Stimulated activated CD4-positive, alpha-beta T cell treated with anti-CD3 and anti-CD28 coated beads, Interleukin-1b, Interleukin-23, amount 100 ng/mL, for 4 hours (primary cell): ENCODE measurements around the gene PLEKHA8.

ENCODE experiments used
- DNase-seq, 2 donors: peaks; one replicate each; pipeline ENCODE4 v3.0.0-alpha.2; 2020; ENCODE audit warnings: low read depth in 2 of 2

Gene PLEKHA8

DNA sequence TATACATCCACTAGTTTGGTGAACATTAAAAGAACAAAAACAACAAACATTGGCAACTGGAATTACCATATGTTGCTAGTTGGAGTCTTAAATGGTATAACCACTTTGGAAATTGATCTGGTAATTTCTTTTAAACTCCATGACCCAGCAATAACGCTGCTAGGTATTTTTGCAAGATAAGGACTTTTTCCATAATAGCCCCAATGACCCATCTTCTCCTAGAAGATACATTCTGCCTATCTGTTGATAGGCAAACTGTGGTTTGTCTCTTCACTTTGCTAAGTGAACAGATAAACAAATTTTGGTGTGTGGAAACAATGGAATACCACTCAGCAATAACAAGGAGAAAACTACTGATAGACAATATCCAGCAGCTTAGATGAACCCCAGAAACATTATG lies 75.9 kb downstream of the PLEKHA8 start:
- no peak for DNase-seq

DNA sequence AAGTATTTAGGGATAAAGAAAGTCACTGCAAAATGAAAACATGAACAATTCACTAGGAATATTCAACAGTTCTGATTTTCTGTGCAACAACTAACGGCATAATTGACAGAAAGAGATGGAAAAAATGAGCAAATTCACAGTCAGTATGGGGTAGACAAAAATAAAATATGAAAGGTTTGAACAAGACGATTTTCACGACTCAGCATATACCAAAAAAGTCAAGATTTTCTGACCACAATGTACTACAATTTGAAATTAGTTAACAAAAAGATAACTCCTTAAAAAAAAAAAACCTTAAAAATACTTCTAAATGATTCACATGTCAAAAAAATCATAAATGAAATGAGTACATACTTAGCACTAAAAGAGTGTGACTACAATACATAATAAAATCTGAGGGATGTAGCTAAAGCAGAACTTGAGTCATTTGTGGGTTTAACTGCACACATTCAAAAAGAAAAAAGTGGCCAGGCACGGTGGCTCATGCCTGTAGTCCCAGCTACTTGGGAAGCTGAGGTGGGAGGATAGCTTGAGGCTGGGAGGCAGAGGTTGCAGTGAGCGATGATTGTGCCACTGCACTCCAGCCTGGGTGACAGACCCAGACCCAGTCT lies 84.0 kb downstream of the PLEKHA8 start:
- DNase-seq, result no peak

DNA sequence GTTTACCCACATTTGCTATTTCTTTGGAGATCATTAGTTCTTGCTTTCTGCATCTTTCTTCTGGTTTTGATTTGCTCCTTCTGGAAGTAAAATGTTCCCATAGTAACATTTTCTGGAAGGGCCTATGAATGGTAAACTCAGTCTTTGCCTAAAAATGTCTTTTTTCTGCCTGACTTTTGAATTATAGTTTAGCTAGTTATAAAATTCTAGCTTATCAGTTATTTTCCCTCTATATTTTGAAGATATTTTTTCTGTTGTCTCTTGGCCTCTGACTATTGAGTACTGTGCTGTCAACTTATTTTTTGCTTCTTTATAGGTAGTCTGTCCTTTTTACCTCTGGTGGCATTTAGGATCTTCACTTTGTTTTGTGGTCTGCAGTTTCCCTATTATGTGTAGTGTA lies 84.9 kb downstream of the PLEKHA8 start:
- DNase-seq, result no peak

DNA sequence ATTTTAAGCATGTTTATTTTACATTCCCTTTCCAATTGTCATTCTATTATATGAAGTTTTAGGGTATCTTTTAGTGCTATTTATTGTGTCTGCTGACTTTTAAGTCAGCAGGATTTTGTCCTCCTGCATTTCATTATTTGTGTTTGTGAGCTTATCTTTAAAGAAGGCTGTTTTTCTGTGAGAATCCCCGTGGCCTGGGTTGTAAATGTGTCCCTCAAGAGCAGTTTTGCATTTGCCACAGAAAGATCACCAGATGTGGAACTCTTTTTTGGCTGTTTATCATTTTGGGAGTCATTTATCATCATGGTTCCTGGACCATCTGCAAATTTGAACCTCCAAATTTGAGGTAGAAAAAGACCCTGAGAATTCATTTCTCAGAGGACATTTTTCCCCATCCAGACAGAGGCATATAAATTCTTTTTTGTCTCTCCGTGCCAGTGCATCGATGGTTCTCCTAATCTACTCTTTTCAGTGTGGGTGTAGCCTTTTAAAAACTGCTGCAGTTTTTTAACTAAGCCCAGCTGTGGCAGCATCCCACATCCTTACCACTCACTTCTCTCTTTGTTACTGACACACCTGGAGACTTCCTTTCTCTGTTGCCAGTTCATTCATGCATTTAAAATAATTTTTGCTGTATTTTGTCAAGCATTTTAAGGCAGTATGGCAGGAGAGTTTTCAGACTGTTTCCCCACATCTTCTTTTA lies 86.5 kb downstream of the PLEKHA8 start:
- DNase-seq, result no peak

DNA sequence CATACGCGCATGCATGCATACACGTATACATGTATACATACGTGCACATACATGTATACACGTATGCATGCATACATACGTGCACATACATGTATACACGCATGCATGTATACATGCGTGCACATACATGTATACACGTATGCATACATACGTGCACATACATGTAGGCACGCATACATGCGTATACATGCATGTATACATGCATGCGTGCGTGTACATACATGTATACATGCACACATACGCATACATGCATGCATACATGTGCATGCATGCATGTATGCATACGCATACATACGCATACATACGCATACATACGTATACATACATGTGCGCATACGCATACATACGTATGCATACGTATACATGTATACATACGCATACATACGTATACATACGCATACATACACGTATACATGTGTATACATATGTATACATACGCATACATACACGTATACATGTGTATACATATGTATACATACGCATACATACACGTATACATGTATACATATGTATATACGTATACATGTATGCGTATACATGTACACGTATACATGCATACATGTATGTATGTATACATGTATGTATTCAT lies 87.6 kb downstream of the PLEKHA8 start:
- no peak for DNase-seq

DNA sequence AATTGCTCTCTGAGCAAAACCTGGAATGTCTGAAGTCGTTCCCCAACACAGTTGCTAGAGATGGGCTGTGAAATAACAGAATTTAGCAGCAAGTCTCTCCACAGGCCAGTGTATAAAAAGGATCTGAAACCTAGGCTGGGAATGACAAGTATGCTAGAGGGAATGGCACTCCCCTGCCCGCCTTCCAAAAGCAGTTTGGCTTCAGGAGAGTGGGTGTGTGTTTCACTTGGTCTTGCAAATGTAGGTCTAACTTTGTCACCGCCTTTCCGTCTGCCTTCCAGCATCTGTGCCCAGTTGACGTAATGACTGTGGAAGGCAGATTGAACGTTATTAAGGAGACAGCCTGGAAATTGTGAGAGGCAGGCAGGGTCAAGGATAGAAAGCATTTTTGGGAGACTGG lies 88.6 kb downstream of the PLEKHA8 start:
- DNase-seq, result no peak

DNA sequence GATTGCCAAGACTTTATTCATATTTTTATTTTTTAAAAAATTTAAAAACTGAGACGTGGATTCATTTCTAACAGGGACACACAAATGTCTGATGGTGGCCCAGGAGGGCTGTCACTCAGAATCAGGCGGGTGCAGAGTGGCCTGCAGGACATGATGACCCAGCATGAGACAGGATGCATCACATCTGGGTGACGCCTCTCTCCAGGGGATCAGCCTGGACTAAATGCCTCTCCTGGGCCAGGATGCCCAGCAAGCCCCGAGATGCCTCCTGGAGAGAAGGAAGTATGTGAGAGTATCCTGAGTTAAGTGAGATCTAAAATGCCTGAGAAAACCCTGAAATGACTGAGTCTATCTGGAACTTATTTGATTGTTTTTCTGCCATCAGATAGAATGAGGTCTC lies 89.7 kb downstream of the PLEKHA8 start:
- no peak for DNase-seq

DNA sequence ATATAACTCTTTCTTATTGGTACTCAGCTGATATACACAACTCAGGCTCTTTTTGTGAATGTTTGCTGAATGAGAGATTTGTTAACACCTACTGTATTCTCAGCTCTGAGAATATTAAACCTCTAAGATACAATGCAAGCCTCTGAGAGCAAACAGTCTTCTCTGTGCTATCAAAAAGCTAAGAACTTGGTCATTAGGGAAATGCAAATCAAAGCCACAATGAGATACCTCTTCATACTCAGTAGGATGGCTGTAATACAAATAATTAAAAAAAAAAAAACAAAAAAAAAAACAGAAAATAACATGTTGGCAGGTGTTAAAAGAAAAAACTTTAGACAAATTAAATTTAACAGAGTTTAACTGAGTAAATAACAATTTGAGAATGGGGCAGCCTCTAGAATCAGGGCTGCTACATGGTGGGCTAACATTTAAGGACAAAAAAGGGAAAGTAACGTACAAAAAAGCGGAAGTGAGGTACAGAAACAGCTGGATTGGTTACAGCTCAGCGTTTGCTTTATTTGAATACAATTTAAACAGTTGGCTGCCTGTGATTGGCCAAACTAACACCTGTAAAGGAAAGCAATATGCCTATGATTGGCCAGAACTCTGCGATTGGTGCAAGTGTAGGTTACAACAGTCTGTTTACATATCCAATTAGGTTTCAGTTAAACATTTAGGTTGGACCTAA lies 91.8 kb downstream of the PLEKHA8 start:
- DNase-seq, result no peak

DNA sequence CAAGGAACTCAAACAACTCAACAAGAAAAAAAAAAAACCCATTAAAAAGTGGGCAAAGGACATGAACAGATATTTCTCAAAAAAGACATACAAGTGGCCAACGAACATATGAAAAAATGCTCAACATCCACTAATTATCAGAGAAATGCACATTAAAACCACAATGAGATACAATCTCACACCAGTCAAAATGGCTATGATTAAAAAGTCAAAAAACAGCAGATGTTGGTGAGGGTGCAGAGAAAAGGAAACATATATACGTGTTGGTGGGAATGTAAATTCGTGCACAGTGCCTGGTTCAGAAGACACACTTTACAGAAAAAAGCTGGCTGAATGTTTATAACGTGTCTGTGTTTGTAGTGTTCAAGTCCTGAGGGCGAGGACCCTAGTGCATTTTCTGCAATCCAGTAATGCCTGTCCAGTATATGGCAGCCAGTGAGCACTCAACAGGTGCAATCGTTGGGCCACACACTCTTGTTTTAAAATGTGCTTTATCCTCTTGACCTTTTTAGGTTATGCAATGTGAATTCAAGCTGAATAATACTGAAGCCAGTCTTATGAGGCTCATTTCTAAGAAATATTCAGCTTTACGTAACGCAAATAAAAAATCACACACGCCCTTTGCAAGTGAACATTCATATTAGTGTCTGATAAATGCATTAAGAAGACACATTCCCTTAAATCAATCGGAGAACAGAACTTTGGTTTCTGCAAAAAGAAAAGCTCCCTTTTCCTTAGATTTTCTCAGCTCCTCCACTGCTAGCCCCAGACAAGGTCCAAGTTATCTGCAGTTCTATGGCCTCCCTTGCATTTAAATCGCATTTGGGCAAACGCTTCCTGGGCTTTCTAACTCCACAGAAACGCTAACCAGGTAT lies 105.8 kb downstream of the PLEKHA8 start:
- DNase-seq, result no peak

DNA sequence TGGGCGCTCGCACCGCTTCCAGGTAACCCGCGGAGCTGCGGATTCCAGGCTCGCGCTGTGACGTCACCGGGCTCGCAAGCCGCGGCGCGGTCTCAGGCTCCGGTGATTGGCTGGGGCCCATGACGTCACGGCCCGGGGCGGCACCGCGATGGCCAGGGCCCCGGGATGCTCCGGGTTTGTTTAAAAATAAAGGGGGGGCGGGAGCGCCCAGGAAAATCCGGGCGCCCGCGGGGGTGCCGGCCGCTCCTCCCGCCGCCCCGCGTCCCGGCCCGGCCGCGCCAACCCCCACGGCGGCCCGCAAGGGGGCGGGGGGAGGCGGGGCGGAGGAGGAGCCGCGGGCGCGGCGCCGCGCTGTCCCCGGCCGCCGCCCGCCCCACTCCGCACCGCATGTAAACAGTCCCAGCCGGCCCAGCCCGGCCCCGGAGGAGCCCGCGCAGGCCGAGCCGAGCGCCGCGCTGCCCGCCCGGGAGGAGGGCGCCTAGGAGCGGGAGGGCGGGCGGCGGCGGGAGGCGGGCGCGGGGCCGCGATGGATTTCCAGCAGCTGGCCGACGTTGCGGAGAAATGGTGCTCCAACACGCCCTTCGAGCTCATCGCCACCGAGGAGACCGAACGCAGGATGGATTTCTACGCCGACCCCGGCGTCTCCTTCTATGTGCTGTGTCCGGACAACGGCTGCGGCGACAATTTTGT lies 106.5 kb downstream of the PLEKHA8 start, which contains the start of gene MTURN:
MTURN (plus strand) TSS at position 376 of the 690 bp plus-strand sequence; CDS start at position 527, 151 bp downstream.
- DNase-seq, result peak; percentile 79 to 81

DNA sequence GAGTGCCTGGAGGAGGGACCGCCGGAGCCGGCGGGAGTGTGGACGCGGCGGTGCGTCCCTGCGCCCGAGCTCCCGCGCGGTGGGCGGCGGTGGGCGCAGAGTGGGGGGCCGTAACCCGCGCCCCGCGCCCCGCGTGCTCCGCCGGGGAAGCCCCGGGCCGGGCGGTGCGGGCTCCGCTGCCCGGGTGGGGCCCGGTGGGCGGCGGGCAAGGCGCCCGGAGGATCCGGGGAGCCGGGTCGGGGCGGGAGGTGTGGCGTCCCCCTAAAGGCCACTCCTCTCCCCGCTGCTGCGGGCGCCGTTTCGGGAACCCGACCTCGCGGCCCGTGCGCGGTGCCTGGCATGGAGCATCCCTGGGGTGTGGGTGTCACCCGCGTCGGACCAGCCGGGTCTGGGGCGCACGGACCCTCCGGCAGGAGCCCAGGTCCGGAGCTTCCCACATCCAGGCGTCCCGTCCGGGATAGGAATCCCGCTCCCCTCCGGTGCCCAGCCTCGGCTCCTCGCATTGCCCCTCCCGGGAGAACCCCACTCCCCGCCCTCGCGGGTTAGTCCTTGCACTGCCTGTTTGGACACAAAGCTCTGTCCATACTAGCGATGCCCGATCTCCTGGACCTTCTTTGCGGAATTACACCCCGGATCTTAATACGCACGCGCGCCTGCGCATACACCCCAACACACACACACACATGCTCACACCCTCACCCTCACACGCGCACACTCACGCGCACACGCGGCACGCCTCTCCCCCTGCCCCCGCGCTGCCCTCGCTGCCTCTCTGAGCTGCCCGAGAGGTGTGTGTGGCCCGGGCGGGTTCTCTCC lies 107.3 kb downstream of the PLEKHA8 start:
- peak; percentile 42 to 60 for DNase-seq

DNA sequence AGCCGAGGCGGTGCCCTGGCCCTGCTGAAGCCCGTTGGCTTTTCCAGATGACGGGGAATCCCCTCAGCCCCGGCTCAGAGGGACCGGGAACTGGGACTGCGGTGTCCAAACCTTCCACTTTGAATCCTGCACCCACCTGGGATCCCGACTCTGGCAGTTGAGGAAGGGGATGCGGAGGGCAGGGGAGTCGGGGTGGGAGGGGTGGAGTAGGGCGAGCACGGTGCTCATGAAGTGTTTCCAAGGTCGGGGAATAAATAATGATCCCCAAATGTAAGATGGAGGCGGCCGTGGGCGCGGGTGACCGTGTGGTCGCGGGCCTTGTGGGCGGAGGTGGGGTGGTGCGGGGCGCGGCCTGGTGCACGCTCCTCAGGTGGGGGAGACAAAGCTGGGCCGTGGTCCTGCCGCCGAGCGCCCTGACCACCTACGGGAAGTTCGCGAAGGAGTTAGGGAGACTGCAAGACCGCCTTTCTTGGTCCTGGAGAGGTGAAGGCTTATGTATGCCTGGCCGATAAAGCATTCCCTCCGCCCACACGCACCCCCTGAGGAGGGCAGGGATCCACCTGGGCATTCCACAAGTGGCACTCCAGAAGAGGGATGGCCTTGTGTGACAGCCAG lies 108.0 kb downstream of the PLEKHA8 start:
- DNase-seq, result no peak

DNA sequence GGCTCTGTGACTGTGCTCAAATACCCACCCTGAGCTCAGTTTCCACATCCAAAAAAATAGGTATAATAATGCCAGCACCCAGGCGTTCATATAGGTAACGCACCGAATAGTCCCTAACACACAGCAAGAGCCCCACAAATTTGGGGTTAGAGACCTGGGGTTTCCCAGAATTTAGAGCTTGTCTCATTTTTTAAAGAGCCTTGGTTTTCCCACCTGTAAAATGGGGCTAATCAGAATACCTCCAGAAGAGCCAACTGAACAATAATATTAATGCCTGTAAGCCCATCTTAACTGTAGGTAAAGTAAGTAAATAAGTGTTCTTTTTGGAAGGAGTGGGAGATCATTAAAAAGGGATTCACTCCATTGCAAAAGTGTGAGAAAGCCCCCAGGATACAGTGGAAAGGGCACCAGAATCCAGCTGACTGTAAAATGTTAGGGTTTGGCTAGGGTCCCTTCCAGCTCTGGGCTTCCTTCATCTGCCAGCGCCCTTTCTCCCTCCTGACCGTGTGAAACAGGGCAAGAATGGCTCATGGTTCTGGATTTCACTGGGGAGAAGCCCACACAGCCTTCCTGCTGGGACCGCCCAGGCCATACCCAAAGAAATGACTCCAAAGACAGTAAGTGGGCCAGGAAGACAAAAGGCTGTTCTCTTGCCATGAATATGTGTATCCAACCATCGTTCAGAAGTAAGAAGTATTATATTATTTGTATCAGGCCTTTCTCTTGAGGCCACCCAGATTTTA lies 108.7 kb downstream of the PLEKHA8 start:
- no peak for DNase-seq

DNA sequence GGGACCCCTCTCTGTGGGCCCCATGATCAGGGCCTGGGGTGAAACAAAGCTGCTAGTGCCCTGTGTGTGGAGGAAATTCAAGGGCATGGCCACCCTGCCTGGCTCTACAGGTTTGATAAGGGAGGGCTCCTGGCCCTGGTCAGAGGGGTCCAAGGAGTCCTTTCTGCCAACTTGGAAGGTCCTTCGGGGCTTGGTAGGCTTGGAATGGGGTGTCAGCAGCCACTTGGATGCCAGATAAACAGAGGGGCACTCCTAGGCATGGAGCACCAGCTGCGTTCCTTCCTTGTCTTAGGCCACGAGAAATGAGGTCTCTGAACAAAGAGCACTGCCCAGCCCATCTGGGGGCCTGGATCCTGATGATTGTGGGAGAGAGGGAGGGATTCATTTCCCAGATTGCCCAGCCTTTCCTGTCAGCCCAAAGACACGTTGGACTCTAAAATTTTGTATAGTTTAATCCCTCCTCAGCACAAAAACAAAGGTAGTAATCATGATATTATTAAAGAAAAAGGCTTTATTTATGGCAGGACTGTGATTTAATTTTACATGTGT lies 111.7 kb downstream of the PLEKHA8 start:
- no peak for DNase-seq

DNA sequence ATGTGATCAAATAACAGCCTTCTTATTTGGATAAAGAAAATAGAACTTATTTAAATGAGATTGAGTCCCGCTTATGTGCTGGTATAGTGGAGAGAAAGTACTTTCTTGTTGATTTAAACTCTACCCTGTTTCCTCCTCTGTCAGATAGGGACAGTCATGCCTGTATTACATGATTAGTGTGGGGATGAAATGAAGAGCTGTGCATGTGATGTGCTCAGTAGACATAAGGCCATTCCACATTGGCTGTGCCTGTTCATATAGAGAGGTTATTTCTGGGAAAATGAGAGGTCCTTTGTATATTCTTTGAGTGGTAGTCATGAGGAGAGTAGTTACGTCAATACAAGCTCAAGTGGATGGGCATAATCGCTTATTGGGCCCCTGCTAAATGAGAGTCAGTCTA lies 112.2 kb downstream of the PLEKHA8 start:
- no peak for DNase-seq

DNA sequence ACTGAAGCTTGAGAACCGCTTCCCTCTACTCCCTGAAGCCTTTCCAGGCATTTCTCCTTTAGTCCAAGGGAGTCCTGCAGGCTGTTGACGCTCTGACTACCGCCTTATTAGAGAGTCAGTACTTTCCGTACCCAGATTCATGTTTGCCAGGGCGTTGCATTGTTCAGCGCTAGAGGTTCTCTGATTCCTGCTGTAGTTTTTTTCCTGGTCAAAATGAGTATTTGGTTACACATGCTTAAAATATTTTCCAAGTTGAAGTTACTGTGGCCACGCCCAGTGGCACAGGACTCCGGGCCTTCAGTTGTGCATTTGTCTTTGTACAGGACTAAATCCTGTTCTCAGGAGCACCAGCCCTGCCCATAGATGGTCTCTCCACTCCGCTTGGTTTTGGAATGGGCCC lies 114.5 kb downstream of the PLEKHA8 start:
- no peak for DNase-seq

DNA sequence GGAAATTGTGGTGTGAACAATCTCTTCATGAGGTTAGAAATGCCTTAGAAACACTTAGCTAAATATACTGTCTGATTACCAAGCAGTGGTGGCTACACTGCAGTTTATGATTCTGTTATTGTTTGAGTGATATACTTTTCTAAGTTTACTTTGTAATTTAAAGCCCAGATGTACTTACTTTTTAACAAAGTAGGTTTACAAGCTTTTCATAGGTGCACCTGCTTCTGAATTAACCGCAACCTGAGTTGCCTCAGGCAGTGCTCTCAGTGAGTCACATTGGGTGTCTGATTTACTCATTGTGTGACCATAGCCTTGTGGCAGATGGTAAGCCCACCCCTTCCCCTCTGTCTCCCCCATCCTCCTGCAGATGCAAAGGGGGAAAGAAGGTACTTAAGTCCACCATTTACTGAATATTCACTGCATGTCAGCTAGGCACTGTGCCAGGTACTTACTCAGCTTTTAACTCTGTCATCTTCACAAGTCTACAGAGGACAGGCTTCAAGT lies 115.6 kb downstream of the PLEKHA8 start:
- DNase-seq, result no peak

DNA sequence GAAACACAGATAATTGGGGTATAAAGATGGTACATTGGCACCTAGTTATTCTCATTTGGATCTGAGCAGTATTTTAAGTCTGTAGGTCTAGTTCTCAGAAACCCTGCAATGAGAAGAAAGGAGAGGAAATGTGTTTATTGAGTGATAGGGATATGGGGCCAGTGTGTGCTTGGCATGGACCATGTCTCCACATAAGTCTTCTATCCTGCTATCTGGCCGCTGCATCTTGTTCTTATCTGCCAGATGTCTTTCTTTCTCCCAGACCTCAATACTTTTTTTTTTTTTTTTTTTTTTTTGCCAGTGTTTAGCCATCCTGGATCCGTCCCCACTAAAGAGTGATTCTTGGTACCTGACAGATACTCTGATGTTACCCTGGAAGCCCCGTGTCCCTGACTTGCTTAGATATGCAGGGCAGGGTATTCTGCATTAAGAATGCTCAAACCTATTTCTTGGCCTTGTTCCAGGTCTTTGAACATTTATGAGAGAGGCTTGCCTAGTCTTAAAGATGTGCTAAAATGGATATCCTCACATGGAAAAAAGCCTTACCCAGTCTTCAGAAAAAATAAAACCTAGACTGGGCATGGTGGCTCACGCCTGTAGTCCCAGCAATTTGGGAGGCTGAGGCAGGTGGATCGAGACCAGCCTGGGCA lies 116.6 kb downstream of the PLEKHA8 start:
- DNase-seq, result no peak
